ENCODE results near the gene RTN4RL1. TPM values are rescaled to one million over a fixed set of nuclear protein-coding genes. Genes with fewer than 3 reads are reported as not detected.

The RTN4RL1 gene
- total and polyA plus RNA-seq, 9 of the 15 experiments (the other 6 are each of a cell fraction or from before 2014, with no cell fraction given) = 0.04 to 0.06 (median 0.04) TPM; not detected in 5

DNA sequence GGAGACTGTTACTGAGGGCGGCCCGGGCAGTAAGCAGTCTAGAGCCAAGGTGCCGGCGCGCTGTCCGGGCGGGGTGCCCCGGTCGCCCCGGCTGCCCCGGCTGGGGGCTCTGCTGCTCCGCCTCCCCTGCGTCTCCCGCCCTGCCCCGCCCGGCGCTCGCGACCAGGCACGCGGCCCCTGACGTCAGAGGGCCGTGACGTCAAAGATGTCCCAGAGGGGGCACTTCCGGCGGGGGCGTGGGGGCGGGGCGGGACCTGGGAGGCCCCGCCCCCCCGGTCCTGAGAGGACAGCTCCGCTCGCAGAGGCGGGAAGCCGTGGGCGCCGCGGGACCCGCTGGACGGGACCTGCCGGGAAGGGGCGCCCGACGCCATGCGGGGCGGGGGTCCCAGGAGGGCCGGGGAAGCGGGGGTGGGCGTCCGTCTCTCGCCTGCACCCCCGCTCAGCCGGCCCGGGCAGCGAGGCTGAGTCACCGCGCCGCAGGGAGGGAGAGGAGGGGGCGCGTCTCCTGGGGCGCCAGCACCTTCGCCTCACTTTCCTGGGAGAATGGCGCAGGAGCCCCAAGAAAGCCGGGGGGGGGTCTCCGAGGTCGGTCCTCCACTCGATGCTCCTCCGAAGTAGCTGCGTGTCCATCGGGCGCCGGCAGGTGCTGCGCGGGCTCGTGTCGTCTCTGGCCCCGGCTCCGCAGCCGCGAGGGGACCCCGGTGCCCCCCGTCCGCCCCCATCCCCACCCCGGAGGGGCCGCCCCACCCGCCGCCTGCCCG is 25.3 kb upstream of the RTN4RL1 start (continued):
- TF ChIP-seq, protein P1, sequence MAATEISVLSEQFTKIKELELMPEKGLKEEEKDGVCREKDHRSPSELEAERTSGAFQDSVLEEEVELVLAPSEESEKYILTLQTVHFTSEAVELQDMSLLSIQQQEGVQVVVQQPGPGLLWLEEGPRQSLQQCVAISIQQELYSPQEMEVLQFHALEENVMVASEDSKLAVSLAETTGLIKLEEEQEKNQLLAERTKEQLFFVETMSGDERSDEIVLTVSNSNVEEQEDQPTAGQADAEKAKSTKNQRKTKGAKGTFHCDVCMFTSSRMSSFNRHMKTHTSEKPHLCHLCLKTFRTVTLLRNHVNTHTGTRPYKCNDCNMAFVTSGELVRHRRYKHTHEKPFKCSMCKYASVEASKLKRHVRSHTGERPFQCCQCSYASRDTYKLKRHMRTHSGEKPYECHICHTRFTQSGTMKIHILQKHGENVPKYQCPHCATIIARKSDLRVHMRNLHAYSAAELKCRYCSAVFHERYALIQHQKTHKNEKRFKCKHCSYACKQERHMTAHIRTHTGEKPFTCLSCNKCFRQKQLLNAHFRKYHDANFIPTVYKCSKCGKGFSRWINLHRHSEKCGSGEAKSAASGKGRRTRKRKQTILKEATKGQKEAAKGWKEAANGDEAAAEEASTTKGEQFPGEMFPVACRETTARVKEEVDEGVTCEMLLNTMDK (IDR thresholded peaks at IDR 0.05; ENCODE audit: borderline replicate concordance, insufficient read depth, low read depth, low read length, poor library complexity, severe bottlenecking) = no peak
- TF ChIP-seq GTF2A2 (tag; IDR thresholded peaks at IDR 0.05) = no peak
- TF ChIP-seq, protein P2, sequence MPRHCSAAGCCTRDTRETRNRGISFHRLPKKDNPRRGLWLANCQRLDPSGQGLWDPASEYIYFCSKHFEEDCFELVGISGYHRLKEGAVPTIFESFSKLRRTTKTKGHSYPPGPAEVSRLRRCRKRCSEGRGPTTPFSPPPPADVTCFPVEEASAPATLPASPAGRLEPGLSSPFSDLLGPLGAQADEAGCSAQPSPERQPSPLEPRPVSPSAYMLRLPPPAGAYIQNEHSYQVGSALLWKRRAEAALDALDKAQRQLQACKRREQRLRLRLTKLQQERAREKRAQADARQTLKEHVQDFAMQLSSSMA (CRISPR knock-in tag; IDR thresholded peaks at IDR 0.05) = no peak
- TF ChIP-seq HNRNPK (IDR thresholded peaks at IDR 0.05; ENCODE audit: low read depth, low read length, poor library complexity, severe bottlenecking) = no peak
- TF ChIP-seq BRD4 (IDR thresholded peaks at IDR 0.05) = no peak
- TF ChIP-seq, protein P3, sequence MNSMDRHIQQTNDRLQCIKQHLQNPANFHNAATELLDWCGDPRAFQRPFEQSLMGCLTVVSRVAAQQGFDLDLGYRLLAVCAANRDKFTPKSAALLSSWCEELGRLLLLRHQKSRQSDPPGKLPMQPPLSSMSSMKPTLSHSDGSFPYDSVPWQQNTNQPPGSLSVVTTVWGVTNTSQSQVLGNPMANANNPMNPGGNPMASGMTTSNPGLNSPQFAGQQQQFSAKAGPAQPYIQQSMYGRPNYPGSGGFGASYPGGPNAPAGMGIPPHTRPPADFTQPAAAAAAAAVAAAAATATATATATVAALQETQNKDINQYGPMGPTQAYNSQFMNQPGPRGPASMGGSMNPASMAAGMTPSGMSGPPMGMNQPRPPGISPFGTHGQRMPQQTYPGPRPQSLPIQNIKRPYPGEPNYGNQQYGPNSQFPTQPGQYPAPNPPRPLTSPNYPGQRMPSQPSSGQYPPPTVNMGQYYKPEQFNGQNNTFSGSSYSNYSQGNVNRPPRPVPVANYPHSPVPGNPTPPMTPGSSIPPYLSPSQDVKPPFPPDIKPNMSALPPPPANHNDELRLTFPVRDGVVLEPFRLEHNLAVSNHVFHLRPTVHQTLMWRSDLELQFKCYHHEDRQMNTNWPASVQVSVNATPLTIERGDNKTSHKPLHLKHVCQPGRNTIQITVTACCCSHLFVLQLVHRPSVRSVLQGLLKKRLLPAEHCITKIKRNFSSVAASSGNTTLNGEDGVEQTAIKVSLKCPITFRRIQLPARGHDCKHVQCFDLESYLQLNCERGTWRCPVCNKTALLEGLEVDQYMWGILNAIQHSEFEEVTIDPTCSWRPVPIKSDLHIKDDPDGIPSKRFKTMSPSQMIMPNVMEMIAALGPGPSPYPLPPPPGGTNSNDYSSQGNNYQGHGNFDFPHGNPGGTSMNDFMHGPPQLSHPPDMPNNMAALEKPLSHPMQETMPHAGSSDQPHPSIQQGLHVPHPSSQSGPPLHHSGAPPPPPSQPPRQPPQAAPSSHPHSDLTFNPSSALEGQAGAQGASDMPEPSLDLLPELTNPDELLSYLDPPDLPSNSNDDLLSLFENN (IDR thresholded peaks at IDR 0.05; ENCODE audit: low read depth in 2 of 2, low read length in 2 of 2) = no peak
- TF ChIP-seq, protein P4, sequence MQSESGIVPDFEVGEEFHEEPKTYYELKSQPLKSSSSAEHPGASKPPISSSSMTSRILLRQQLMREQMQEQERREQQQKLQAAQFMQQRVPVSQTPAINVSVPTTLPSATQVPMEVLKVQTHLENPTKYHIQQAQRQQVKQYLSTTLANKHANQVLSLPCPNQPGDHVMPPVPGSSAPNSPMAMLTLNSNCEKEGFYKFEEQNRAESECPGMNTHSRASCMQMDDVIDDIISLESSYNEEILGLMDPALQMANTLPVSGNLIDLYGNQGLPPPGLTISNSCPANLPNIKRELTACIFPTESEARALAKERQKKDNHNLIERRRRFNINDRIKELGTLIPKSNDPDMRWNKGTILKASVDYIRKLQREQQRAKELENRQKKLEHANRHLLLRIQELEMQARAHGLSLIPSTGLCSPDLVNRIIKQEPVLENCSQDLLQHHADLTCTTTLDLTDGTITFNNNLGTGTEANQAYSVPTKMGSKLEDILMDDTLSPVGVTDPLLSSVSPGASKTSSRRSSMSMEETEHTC (IDR thresholded peaks at IDR 0.05) = no peak
- no peak for TF ChIP-seq NR3C1 (CRISPR knock-in tag; IDR thresholded peaks at IDR 0.05)
- TF ChIP-seq TARDBP (IDR thresholded peaks at IDR 0.05) = no peak
- TF ChIP-seq NR2C1 (IDR thresholded peaks at IDR 0.05) = no peak
- no peak for TF ChIP-seq NR2C1 (tag; IDR thresholded peaks at IDR 0.05)
- no peak for TF ChIP-seq RBM25 (IDR thresholded peaks at IDR 0.05; ENCODE audit: low read depth, low read length, severe bottlenecking)
- TF ChIP-seq TEAD4 (IDR thresholded peaks at IDR 0.05; ENCODE audit: low read length) = no peak
- no peak for TF ChIP-seq TEAD4 (CRISPR knock-in tag; IDR thresholded peaks at IDR 0.05; ENCODE audit: borderline replicate concordance)
- TF ChIP-seq GABPB2 (CRISPR knock-in tag; conservative IDR thresholded peaks at IDR 0.05) = no peak
- TF ChIP-seq ZNF184 (CRISPR knock-in tag; IDR thresholded peaks at IDR 0.05) = no peak
- TF ChIP-seq ZNF778 (CRISPR knock-in tag; IDR thresholded peaks at IDR 0.05) = no peak
- no peak for TF ChIP-seq ELF1 (tag; IDR thresholded peaks at IDR 0.05)
- TF ChIP-seq ZFX (CRISPR knock-in tag; IDR thresholded peaks at IDR 0.05) = no peak; the same call in 1 of the 2 replicates
- no peak for TF ChIP-seq NR2C2 (CRISPR knock-in tag; IDR thresholded peaks at IDR 0.05)
- no peak; the same call in 1 of the 2 replicates for TF ChIP-seq NR2C2 (tag; IDR thresholded peaks at IDR 0.05)
- TF ChIP-seq ZNF224 (CRISPR knock-in tag; IDR thresholded peaks at IDR 0.05) = no peak
